OCI-LY1 (cell line): Measurements from ENCODE around the gene SCFD1.

Experiments
- EZH2 ChIP-seq: fragments of 200-600 bp; sonication (generic), shearing (Covaris generic); IDR thresholded peaks from 2 replicates; pipeline ENCODE4 v1.8.0; 2017; ENCODE audit warnings: borderline replicate concordance, mixed run types, mild to moderate bottlenecking, antibody characterized with exemption, low read length, moderate library complexity, mixed read lengths
- TF ChIP-seq, protein P1 (sequence below): fragments of 200-600 bp; sonication (generic), shearing (Covaris generic); IDR thresholded peaks from 2 replicates; pipeline ENCODE4 v1.5.1; 2017; ENCODE audit warnings: mild to moderate bottlenecking, antibody characterized with exemption, low read length, moderate library complexity, mixed read lengths

DNA sequence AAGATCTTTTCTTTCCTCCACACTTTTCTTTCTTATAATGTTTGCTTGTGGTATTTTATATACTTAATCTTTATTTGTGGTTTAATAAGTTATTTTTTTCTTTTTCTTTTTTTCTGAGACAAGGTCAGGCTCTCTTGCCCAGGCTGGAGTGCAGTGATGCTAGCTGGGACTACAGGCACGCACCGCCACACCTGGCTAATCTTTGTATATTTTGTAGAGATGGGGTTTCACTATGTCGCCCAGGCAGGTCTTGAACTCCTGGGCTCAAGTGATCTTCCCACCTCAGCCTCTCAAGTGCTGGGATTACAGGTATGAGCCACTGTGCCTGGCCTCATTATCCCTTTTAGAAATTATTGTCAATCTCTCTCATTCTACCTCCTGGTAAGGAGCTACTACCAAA, 87.1 kb downstream of the SCFD1 start:
- TF ChIP-seq, protein P1, sequence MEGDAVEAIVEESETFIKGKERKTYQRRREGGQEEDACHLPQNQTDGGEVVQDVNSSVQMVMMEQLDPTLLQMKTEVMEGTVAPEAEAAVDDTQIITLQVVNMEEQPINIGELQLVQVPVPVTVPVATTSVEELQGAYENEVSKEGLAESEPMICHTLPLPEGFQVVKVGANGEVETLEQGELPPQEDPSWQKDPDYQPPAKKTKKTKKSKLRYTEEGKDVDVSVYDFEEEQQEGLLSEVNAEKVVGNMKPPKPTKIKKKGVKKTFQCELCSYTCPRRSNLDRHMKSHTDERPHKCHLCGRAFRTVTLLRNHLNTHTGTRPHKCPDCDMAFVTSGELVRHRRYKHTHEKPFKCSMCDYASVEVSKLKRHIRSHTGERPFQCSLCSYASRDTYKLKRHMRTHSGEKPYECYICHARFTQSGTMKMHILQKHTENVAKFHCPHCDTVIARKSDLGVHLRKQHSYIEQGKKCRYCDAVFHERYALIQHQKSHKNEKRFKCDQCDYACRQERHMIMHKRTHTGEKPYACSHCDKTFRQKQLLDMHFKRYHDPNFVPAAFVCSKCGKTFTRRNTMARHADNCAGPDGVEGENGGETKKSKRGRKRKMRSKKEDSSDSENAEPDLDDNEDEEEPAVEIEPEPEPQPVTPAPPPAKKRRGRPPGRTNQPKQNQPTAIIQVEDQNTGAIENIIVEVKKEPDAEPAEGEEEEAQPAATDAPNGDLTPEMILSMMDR, result no peak
- no peak for TF ChIP-seq EZH2
